Naive thymus-derived CD4-positive, alpha-beta T cell (primary cell): ENCODE data around the gene PHAX. TPM values are rescaled to one million over a fixed set of nuclear protein-coding genes. Genes with fewer than 3 reads are reported as not detected.

Experiments used
- ATAC-seq: fragments of 150-1000 bp; cut with Tn5 transposase; 2 replicates; pipeline ENCODE4 v1.10.0; 2021; ENCODE audit warnings: mild to moderate bottlenecking, moderate library complexity
- CTCF ChIA-PET: fragments of 350-600 bp; sonication (Branson Sonifier 250); formaldehyde crosslinking; loops from one replicate; lab custom pipeline; 2021; ENCODE audit warnings: antibody characterized with exemption; lab: Charles Lee
- POLR2A ChIA-PET: fragments of 350-600 bp; sonication (Branson Sonifier 250); formaldehyde crosslinking; loops from one replicate; lab custom pipeline; 2021; ENCODE audit warnings: antibody characterized with exemption, inconsistent platforms; lab: Charles Lee
- DNase-seq, 9 donors: peaks; one replicate each; pipeline versions ENCODE4 v3.0.0 to v3.0.0-alpha.2; 2020 to 2022; ENCODE audit warnings: mixed read lengths in 1 of 9
- H3K27ac ChIP-seq: one replicate; pipeline ENCODE4 v1.7.0; 2013; ENCODE audit warnings: mild to moderate bottlenecking, low read depth, low read length, moderate library complexity
- H3K27me3 ChIP-seq, 2 donors: one replicate each; pipeline ENCODE4 v1.7.0; 2013; ENCODE audit warnings: low read length in 2 of 2, mild to moderate bottlenecking in 2 of 2, moderate library complexity in 2 of 2; ENCODE audit not compliant: control insufficient read depth in 2 of 2, insufficient read depth in 2 of 2
- H3K36me3 ChIP-seq, 3 experiments: 1 replicate in 2 of 3; 2 replicates in 1 of 3; pipeline ENCODE4 v1.7.0; 2013; ENCODE audit warnings: low read length in 3 of 3, mild to moderate bottlenecking in 3 of 3, moderate library complexity in 1 of 3; ENCODE audit not compliant: insufficient read depth in 3 of 3, control insufficient read depth in 2 of 3
- H3K4me1 ChIP-seq, 2 donors: one replicate each; pipeline ENCODE4 v1.7.0; 2013; ENCODE audit warnings: low read length in 2 of 2, mild to moderate bottlenecking in 2 of 2, moderate library complexity in 1 of 2; ENCODE audit not compliant: control insufficient read depth in 2 of 2, insufficient read depth in 2 of 2
- H3K4me3 ChIP-seq: 2 replicates; pipeline ENCODE4 v1.7.0; 2013; ENCODE audit warnings: mild to moderate bottlenecking, low read length
- H3K9me3 ChIP-seq, 3 experiments: 1 replicate in 2 of 3; 2 replicates in 1 of 3; pipeline ENCODE4 v1.7.0; 2013; ENCODE audit warnings: low read length in 3 of 3; ENCODE audit not compliant: control insufficient read depth in 2 of 3
- H3K27ac Mint-ChIP-seq, 9 donors: one replicate each; pipeline ENCODE4 v1.8.0; 2020 to 2022; ENCODE audit warnings: mixed read lengths in 9 of 9, mild to moderate bottlenecking in 8 of 9, moderate library complexity in 5 of 9, inconsistent platforms in 2 of 9
- H3K27me3 Mint-ChIP-seq, 5 donors: one replicate each; pipeline ENCODE4 v1.8.0; 2021 to 2022; ENCODE audit warnings: mixed read lengths in 5 of 5, mild to moderate bottlenecking in 1 of 5
- H3K36me3 Mint-ChIP-seq, 5 donors: one replicate each; pipeline ENCODE4 v1.8.0; 2020 to 2022; ENCODE audit warnings: mixed read lengths in 5 of 5, mild to moderate bottlenecking in 3 of 5, inconsistent platforms in 1 of 5
- H3K4me1 Mint-ChIP-seq, 7 donors: one replicate each; pipeline ENCODE4 v1.8.0; 2020 to 2022; ENCODE audit warnings: mixed read lengths in 7 of 7, mild to moderate bottlenecking in 3 of 7, inconsistent platforms in 1 of 7
- H3K4me3 Mint-ChIP-seq, 10 donors: one replicate each; pipeline ENCODE4 v1.8.0; 2020 to 2022; ENCODE audit warnings: mild to moderate bottlenecking in 10 of 10, mixed read lengths in 10 of 10, moderate library complexity in 6 of 10, inconsistent platforms in 2 of 10
- H3K9me3 Mint-ChIP-seq, 11 donors: one replicate each; pipeline ENCODE4 v1.8.0; 2020 to 2022; ENCODE audit warnings: mixed read lengths in 11 of 11, mild to moderate bottlenecking in 4 of 11, inconsistent platforms in 1 of 11, moderate library complexity in 1 of 11
- intact Hi-C, 2 donors: fragments of 100-400 bp; cut with micrococcal nuclease; formaldehyde crosslinking; loops; one replicate each; pipeline ENCODE4 v1.15.1; 2023
- polyA plus RNA-seq, 2 donors: library from polyadenylated mRNA; unstranded; fragments of 300-500 nt; fragmentation: Illumina TruSeq; gene quantifications; one replicate each; pipeline ENCODE4 v1.2.3, GENCODE V29; 2021
- total RNA-seq, 6 experiments: library from RNA in 5 of 6; stranded (reverse) in 5 of 6; gene quantifications; 1 replicate in 5 of 6; 2 replicates in 1 of 6; pipeline ENCODE4 v1.2.3 and lab custom pipeline; 2021 to 2026

PHAX gene
- total and polyA plus RNA-seq, 7 experiments from 2014 or later, result 14.5 to 116 (median 37.4) TPM

- DNase-seq (no peak), ATAC-seq (no peak)
- ChIA-PET CTCF (interaction anchor here (8.0 kb wide), 1 partner anchor 106 kb away, joined by 95 read pairs; the partner anchor contains the start of gene LMNB1), POLR2A (no interaction called here)
- Histone ChIP-seq H3K9me3 (no peaks in the 10 kb centered on the region), H3K36me3 (no peaks in the 10 kb centered on the region), H3K27me3 (no peaks in the 10 kb centered on the region), H3K27ac (no peak overlapping the region), H3K4me3 (no peak overlapping the region), H3K4me1 (no peaks in the 10 kb centered on the region)
- Mint-ChIP-seq H3K4me3 (no peak overlapping the region), H3K27ac (no peak overlapping the region), H3K9me3 (peaks cover 0 to 11% (median 0%) of the 10 kb centered on the region in 11 donors), H3K4me1 (peaks cover 4 to 6% (median 5%) of the 10 kb centered on the region in 7 donors), H3K36me3 (peaks cover 0 to 3% (median 0%) of the 10 kb centered on the region in 5 donors), H3K27me3 (no peaks in the 10 kb centered on the region)
- intact Hi-C loops, result no loop called here
These were observed 72.7 kb downstream of the PHAX start for GRCh38 chr5:126673477-126673876.

GRCh38 chr5:126674145-126674544 is 73.4 kb downstream of the PHAX start:
- Mint-ChIP-seq H3K27ac (no peak overlapping the region), H3K9me3 (peaks cover 0 to 11% (median 0%) of the 10 kb centered on the region in 11 donors), H3K27me3 (no peaks in the 10 kb centered on the region), H3K4me3 (no peak overlapping the region), H3K36me3 (peaks cover 0 to 3% (median 0%) of the 10 kb centered on the region in 5 donors), H3K4me1 (peaks cover 4 to 6% (median 5%) of the 10 kb centered on the region in 7 donors)
- POLR2A ChIA-PET, result no interaction called here
- CTCF ChIA-PET, result interaction anchor here (8.0 kb wide), 1 partner anchor 105 kb away, joined by 95 read pairs; the partner anchor contains the start of gene LMNB1
- no peak overlapping the region for H3K27ac ChIP-seq
- intact Hi-C loops, result no loop called here
- H3K4me3 ChIP-seq, result no peak overlapping the region
- H3K27me3 ChIP-seq, result no peaks in the 10 kb centered on the region
- DNase-seq (no peak), ATAC-seq (no peak)
- H3K9me3 ChIP-seq, result no peaks in the 10 kb centered on the region
- no peaks in the 10 kb centered on the region for H3K4me1 ChIP-seq
- no peaks in the 10 kb centered on the region for H3K36me3 ChIP-seq

- no peaks in the 10 kb centered on the region for H3K36me3 ChIP-seq
- H3K4me3 Mint-ChIP-seq, result no peak overlapping the region
- H3K27me3 ChIP-seq, result no peaks in the 10 kb centered on the region
- peaks cover 4 to 16% (median 5%) of the 10 kb centered on the region in 7 donors for H3K4me1 Mint-ChIP-seq
- H3K27ac ChIP-seq, result no peak overlapping the region
- H3K27me3 Mint-ChIP-seq, result no peaks in the 10 kb centered on the region
- DNase-seq (no peak), ATAC-seq (no peak)
- ChIA-PET POLR2A (interaction anchor here (1.9 kb wide), 2 partner anchors 101 to 103 kb away, joined by 5 to 8 read pairs; no protein-coding TSS in a partner anchor), CTCF (interaction anchor here (0.5 to 8.0 kb wide), 13 partner anchors 99 to 815 kb away, joined by 3 to 95 read pairs (median 4); partner anchors contain the start of gene LMNB1)
- H3K9me3 ChIP-seq, result no peaks in the 10 kb centered on the region
- no peak overlapping the region for H3K4me3 ChIP-seq
- no peaks in the 10 kb centered on the region for H3K4me1 ChIP-seq
- no peak overlapping the region for H3K27ac Mint-ChIP-seq
- intact Hi-C loops, result loop anchor here in 1 of 2 donors (5.0 kb wide), 1 partner anchor 767 kb away; no protein-coding TSS in a partner anchor
- peaks cover 0 to 11% (median 0%) of the 10 kb centered on the region in 11 donors for H3K9me3 Mint-ChIP-seq
- peaks cover 0 to 3% (median 0%) of the 10 kb centered on the region in 5 donors for H3K36me3 Mint-ChIP-seq
These were observed 74.6 kb downstream of the PHAX start for GRCh38 chr5:126675338-126675737.

- Mint-ChIP-seq H3K27ac (peak overlapping the region in 4 of 9 donors; percentile 0 to 50 (median 1)), H3K36me3 (peaks cover 0 to 3% (median 0%) of the 10 kb centered on the region in 5 donors), H3K4me1 (peaks cover 4 to 19% (median 5%) of the 10 kb centered on the region in 7 donors), H3K9me3 (peaks cover 0 to 8% (median 0%) of the 10 kb centered on the region in 11 donors), H3K27me3 (no peaks in the 10 kb centered on the region), H3K4me3 (peak overlapping the region in 1 of 10 donors; percentile 43)
- ATAC-seq (peak; percentile 87), DNase-seq (peak; percentile 10 to 78 (median 68))
- Histone ChIP-seq H3K27ac (no peak overlapping the region), H3K9me3 (no peaks in the 10 kb centered on the region), H3K4me3 (no peak overlapping the region), H3K27me3 (no peaks in the 10 kb centered on the region), H3K36me3 (no peaks in the 10 kb centered on the region), H3K4me1 (no peaks in the 10 kb centered on the region)
- CTCF ChIA-PET, result interaction anchor here (0.6 to 8.0 kb wide), 13 partner anchors 18 to 641 kb away, joined by 3 to 95 read pairs (median 4); partner anchors contain the start of gene LMNB1
- intact Hi-C loops, result loop anchor here (1.0 to 5.0 kb wide), 9 partner anchors 20 to 816 kb away; no protein-coding TSS in a partner anchor
- POLR2A ChIA-PET, result interaction anchor here (0.7 to 1.9 kb wide), 3 partner anchors 100 to 105 kb away, joined by 3 to 8 read pairs (median 5); no protein-coding TSS in a partner anchor
These were observed 75.5 kb downstream of the PHAX start for GRCh38 chr5:126676195-126676624.

Other genes with a start within 250 kb of the PHAX start
- gene GRAMD2B, start 177.5 kb upstream of the PHAX start, total RNA-seq, result 1 to 10 TPM; 5.2 to 9.6 (median 7.1) TPM
- gene GRAMD2B, start 177.5 kb upstream of the PHAX start, polyA plus RNA-seq, result 1 to 10 TPM; 3.8 to 9.8 TPM
- 1 to 10 TPM in 4 of 5 experiments, under 1 TPM in 1; 0.51 to 3.4 (median 2.3) TPM for gene ALDH7A1, start 5.7 kb upstream of the PHAX start, total RNA-seq
- 1 to 10 TPM; 3.4 to 9.9 TPM for gene ALDH7A1, start 5.7 kb upstream of the PHAX start, polyA plus RNA-seq
- 100 to 1,000 TPM in 1 of 5 experiments, 10 to 100 TPM in 4; 20.8 to 218 (median 32.6) TPM for gene LMNB1, start 176.2 kb downstream of the PHAX start, total RNA-seq
- gene LMNB1, start 176.2 kb downstream of the PHAX start, polyA plus RNA-seq, result 10 to 100 TPM; 10.5 to 11.3 TPM